ENCODE measurements around the gene RPUSD1. TPM values are rescaled to one million over a fixed set of nuclear protein-coding genes. Genes with fewer than 3 reads are reported as not detected.

The RPUSD1 gene
- total and polyA plus RNA-seq, 8 donors: 6.2 to 21.1 (median 9.8) TPM

DNA sequence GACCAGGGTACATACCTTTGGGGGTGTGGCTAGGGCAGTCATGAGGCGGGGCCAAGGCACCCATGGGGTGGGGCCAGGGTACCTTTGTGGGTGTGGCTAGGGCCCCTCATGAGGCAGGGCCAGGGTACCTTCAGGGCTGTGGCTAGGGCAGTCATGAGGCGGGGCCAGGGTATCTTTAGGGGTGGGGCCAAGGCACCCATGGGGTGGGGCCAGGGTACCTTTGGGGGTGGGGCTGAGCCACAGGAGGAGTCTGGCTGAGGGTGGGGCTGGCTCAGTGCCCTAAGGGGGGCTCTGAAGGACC lies 8.9 kb upstream of the RPUSD1 start:
- peak in 1 of 4 donors; percentile 18 for ATAC-seq
- H3K4me1 ChIP-seq: no peaks in the 10 kb centered on the region
- H3K4me3 ChIP-seq: no peak overlapping the region
- no peaks in the 10 kb centered on the region for H3K9me3 ChIP-seq
- 100% methylated on average over 2 of the region's 2 CpGs for WGBS, 2 donors
- peaks cover 0 to 13% (median 0%) of the 10 kb centered on the region in 4 donors for H3K27me3 ChIP-seq
- no peaks in the 10 kb centered on the region for H3K36me3 ChIP-seq
- TF ChIP-seq, protein P1, sequence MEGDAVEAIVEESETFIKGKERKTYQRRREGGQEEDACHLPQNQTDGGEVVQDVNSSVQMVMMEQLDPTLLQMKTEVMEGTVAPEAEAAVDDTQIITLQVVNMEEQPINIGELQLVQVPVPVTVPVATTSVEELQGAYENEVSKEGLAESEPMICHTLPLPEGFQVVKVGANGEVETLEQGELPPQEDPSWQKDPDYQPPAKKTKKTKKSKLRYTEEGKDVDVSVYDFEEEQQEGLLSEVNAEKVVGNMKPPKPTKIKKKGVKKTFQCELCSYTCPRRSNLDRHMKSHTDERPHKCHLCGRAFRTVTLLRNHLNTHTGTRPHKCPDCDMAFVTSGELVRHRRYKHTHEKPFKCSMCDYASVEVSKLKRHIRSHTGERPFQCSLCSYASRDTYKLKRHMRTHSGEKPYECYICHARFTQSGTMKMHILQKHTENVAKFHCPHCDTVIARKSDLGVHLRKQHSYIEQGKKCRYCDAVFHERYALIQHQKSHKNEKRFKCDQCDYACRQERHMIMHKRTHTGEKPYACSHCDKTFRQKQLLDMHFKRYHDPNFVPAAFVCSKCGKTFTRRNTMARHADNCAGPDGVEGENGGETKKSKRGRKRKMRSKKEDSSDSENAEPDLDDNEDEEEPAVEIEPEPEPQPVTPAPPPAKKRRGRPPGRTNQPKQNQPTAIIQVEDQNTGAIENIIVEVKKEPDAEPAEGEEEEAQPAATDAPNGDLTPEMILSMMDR (IDR thresholded peaks at IDR 0.05): no peak
- DNase-seq: peak in 1 of 6 donors; percentile 73
- intact Hi-C loops (cut with DNase I): no loop called here
- FAIRE-seq: no peak
- H3K27ac ChIP-seq: no peak overlapping the region

DNA sequence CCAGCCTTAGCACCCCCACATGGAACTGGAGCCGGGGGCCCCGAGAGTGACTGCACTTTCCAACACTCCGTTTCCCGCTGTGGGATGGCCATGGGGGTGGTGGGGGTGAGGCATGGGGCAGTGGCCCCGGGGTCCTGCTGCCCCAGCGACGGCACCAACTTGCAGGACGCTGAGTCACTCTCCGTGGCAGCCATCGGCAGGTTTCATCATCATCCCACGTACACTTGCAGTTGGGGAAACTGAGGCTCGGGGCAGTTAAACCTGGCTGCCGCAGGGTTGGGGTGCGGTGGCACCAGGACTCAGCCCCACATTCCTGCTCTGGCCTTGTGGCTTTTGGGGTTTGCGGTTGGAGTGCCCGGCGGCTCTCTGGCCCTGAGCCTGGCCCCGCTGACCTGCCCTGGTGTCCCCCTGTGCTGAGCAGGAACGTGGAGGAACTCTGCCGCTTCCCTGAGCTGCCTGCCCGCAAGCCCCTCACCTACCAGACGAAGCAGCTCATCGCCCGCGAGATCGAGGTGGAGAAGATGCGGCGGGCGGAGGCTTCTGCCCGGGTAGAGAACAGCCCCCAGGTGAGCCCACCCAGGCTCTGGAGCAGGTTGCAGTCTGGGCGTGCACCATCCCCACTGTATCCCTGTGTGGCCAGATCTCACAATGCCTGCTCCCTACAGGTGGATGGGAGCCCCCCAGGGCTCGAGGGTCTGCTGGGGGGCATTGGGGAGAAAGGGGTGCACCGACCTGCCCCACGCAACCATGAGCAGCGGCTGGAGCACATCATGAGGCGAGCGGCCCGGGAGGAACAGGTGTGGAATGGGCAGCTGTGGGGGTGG lies 8.3 kb upstream of the RPUSD1 start:
- TF ChIP-seq, protein P1 (IDR thresholded peaks at IDR 0.05): no peak
- no peak for FAIRE-seq
- H3K4me1 ChIP-seq: no peaks in the 10 kb centered on the region
- H3K27me3 ChIP-seq: peaks cover 0 to 11% (median 0%) of the 10 kb centered on the region in 4 donors
- no peak for ATAC-seq
- DNase-seq: peak in 1 of 6 donors; percentile 66
- H3K9me3 ChIP-seq: no peaks in the 10 kb centered on the region
- WGBS, 2 donors: 92 to 94% methylated on average over 38 of the region's 38 CpGs
- no peak overlapping the region for H3K27ac ChIP-seq
- no peaks in the 10 kb centered on the region for H3K36me3 ChIP-seq
- no peak overlapping the region for H3K4me3 ChIP-seq
- intact Hi-C loops (cut with DNase I): no loop called here

DNA sequence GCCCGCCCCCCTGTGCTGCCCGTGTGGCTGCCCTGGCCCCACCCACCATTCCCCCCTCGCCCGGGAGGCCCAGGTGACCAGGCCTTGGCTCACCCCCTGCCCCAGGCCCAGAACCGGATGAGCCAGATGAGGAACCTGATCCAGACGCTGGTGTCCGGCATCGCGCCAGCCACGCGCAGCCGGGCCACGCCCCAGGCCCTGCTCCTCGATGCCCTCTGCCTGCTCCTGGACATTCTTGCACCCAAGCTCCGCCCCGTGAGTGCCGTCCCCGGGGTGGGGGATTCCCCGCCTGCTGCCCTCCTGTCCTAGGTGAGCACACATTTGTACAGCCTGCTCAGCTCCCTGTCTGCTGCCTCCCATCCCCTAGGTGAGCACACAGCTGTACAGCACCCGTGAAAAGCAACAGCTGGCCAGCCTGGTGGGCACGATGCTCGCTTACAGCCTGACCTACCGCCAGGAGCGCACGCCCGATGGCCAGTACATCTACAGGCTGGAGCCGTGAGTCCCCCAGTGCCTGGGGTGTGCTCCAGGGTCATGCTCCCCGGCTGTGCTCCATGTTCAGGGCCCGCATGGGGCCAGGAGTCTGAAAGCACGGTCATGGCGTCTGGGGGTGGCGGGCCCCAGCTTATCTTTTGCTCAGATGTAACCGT lies 7.5 kb upstream of the RPUSD1 start:
- peak in 1 of 6 donors; percentile 61 for DNase-seq
- peak in 1 of 4 donors; percentile 12 for ATAC-seq
- intact Hi-C loops (cut with DNase I): no loop called here

DNA sequence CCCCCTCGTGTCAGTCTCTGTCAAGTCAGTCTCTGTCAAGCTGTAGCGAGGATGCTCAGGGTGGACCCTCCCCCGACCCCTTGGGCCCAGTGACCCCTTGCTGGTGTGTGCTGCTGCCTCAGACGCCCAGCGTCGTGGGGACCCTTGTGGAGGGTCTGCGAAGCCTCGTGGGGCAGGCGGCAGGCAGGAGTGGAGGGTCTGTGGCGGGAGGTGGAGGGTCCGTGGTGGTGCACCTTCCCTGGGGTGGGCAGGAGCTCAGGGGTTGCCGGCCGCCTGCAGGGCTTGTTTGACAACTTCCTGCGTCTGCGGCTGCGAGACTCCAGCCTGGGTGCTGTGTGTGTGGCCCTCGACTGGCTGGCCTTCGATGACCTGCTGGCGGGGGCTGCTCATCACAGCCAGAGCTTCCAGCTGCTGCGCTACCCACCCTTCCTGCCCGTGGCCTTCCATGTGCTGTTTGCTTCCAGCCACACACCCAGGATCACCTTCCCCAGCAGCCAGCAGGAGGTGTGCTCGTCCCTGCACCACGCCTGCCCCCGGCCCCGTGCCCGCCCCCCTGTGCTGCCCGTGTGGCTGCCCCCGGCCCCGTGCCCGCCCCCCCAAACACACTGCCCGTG lies 6.8 kb upstream of the RPUSD1 start:
- Histone ChIP-seq H3K27ac (no peak overlapping the region), H3K36me3 (no peaks in the 10 kb centered on the region), H3K4me1 (no peaks in the 10 kb centered on the region), H3K4me3 (no peak overlapping the region), H3K9me3 (no peaks in the 10 kb centered on the region), H3K27me3 (no peaks in the 10 kb centered on the region)
- intact Hi-C loops (cut with DNase I): no loop called here
- no peak for DNase-seq
- no peak for ATAC-seq
- WGBS, 2 donors: 80 to 86% methylated on average over 26 to 31 of the region's 31 CpGs
- FAIRE-seq: no peak
- TF ChIP-seq, protein P1 (IDR thresholded peaks at IDR 0.05): no peak

More for the DNA sequence above, 7.5 kb upstream of the RPUSD1 start:
- no peak overlapping the region for H3K27ac ChIP-seq
- peaks cover 0 to 5% (median 0%) of the 10 kb centered on the region in 4 donors for H3K27me3 ChIP-seq
- H3K4me1 ChIP-seq: no peaks in the 10 kb centered on the region
- TF ChIP-seq, protein P1 (IDR thresholded peaks at IDR 0.05): no peak
- no peaks in the 10 kb centered on the region for H3K9me3 ChIP-seq
- H3K36me3 ChIP-seq: no peaks in the 10 kb centered on the region
- FAIRE-seq: no peak
- H3K4me3 ChIP-seq: no peak overlapping the region
- 74 to 83% methylated on average over 29 to 31 of the region's 33 CpGs for WGBS, 2 donors

All from pancreas (tissue), 10 donors.